Ramos (cell line): ENCODE results near the gene FEM1C.

Experiments used
- in situ Hi-C: fragments of 300-500 bp; cut with MboI; formaldehyde crosslinking; loops from one replicate; pipeline ENCODE4 v1.14.3; 2022; ENCODE audit warnings: low sequenced_read_pairs; ENCODE audit not compliant: unreplicated experiment

FEM1C gene

GRCh38 chr5:115526604-115527003 lies 18.0 kb downstream of the FEM1C start:
- in situ Hi-C loops = no loop called here

- in situ Hi-C loops = no loop called here
Observed at GRCh38 chr5:115524199-115524847, 20.3 kb downstream of the FEM1C start.

- in situ Hi-C loops = no loop called here
Observed at GRCh38 chr5:115522832-115523403, 21.7 kb downstream of the FEM1C start.

- in situ Hi-C loops = no loop called here
Observed at GRCh38 chr5:115520191-115520590, 24.4 kb downstream of the FEM1C start.

- in situ Hi-C loops = no loop called here
Observed at GRCh38 chr5:115516372-115516771, 28.2 kb downstream of the FEM1C start.

- in situ Hi-C loops = no loop called here
Observed at GRCh38 chr5:115514220-115514619, 30.4 kb downstream of the FEM1C start.

GRCh38 chr5:115511632-115512031 lies 32.9 kb downstream of the FEM1C start:
- in situ Hi-C loops = no loop called here

GRCh38 chr5:115510145-115510645 lies 34.4 kb downstream of the FEM1C start:
- in situ Hi-C loops = no loop called here

- in situ Hi-C loops = no loop called here
Observed at GRCh38 chr5:115509547-115509946, 35.0 kb downstream of the FEM1C start.

- in situ Hi-C loops = no loop called here
Observed at GRCh38 chr5:115507681-115508080, 36.9 kb downstream of the FEM1C start.

- in situ Hi-C loops = no loop called here
Observed at GRCh38 chr5:115503420-115503819, 41.2 kb downstream of the FEM1C start.

GRCh38 chr5:115501464-115502210 lies 42.9 kb downstream of the FEM1C start:
- in situ Hi-C loops = no loop called here

GRCh38 chr5:115500225-115500624 lies 44.4 kb downstream of the FEM1C start:
- in situ Hi-C loops = no loop called here

- in situ Hi-C loops = no loop called here
Observed at GRCh38 chr5:115496936-115497576, 47.5 kb downstream of the FEM1C start.

- in situ Hi-C loops = no loop called here
Observed at GRCh38 chr5:115494570-115495289, 49.8 kb downstream of the FEM1C start.

- in situ Hi-C loops = no loop called here
Observed at GRCh38 chr5:115490596-115490995, 54.0 kb downstream of the FEM1C start.

- in situ Hi-C loops = no loop called here
Observed at GRCh38 chr5:115489733-115490132, 54.8 kb downstream of the FEM1C start.

GRCh38 chr5:115487756-115488155 lies 56.8 kb downstream of the FEM1C start:
- in situ Hi-C loops = no loop called here

GRCh38 chr5:115487168-115487567 lies 57.4 kb downstream of the FEM1C start:
- in situ Hi-C loops = no loop called here

- in situ Hi-C loops = no loop called here
Observed at GRCh38 chr5:115486728-115487127, 57.8 kb downstream of the FEM1C start.
